IPS DF 4.7 (cell line): ENCODE results near the gene IL6.
"Not testable (repeated sequence)": the region's sequence is repeated elsewhere in the genome, so short reads cannot be mapped to it uniquely, and the experiment has no call there.

Experiments used
- DNase-seq: peaks from one replicate; pipeline ENCODE4 v3.0.0-alpha.2; 2013; ENCODE audit warnings: low spot score; ENCODE audit errors: extremely low read depth

The IL6 gene

DNA sequence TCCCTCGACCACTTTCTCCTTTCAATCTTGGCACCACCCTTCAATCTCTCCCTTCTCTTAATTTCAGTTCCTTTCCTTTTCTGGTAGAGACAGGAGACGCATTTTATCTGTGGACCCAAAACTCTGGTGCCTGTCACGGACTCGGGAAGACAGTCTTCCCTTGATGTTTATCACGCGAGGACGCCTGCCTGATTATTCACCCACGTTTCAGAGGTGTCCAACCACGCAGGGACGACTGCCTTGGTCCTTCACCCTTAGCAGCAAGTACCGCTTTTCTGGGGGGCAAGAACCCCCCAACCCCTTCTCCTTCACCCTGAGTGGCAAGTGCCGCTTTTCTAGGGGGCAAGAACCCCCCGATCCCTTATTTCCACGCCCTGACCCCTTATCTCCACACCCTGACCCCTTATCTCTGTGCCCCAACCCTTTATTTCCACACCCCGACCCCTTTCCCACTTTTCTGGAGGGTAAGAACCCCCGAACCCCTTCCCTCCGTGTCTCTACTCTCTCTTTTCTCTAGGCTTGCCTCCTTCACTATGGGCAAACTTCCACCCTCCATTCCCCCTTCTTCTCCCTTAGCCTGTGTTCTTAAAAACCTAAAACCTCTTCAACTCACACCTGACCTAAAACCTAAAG lies 22.9 kb upstream of the IL6 start:
- not testable (repeated sequence) for DNase-seq

DNA sequence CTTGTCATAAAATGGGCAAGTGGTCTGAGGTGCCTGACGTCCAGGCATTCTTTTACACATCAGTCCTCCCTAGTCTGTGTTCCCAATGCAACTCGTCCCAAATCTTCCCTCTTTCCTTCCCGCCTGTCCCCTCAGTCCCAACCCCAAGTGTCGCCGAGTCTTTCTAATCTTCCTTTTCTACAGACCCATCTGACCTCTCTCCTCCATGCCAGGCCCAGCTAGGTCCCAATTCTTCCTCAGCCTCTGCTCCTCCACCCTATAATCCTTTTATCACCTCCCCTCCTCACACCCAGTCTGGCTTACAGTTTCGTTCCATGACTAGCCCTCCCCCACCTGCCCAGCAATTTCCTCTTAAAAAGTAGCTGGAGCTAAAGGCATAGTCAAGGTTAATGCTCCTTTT lies 22.3 kb upstream of the IL6 start:
- not testable (repeated sequence) for DNase-seq

DNA sequence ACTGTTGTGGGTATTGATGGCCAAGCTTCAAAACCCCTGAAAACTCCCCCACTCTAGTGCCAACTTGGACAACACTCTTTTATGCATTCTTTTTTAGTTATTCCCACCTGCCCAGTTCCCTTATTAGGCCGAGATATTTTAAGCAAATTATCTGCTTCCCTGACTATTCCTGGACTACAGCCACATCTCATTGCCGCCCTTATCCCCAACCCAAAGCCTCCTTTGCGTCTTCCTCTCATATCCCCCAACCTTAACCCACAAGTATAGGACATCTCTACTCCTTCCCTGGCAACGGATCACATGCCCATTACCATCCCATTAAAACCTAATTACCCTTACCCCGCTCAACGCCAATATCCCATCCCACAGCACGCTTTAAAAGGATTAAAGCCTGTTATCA lies 21.1 kb upstream of the IL6 start:
- not testable (repeated sequence) for DNase-seq

DNA sequence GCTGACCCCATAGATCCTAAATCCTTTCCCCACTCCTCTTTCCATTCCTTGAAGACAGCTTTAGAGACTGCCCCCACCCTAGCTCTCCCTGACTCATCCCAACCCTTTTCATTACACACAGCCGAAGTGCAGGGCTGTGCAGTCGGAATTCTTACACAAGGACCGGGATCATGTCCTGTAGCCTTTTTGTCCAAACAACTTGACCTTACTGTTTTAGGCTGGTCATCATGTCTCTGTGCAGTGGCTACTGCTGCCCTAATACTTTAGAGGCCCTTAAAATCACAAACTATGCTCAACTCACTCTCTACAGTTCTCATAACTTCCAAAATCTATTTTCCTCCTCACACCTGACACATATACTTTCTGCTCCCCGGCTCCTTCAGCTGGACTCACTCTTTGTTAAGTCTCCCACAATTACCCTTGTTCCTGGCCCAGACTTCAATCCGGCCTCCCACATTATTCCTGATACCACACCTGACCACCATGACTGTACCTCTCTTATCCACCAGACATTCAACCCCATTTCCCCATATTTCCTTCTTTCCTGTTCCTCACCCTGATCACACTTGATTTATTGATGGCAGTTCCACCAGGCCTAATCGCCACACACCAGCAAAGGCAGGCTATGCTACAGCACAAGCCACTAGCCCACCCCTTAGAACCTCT lies 19.8 kb upstream of the IL6 start:
- not testable (repeated sequence) for DNase-seq

DNA sequence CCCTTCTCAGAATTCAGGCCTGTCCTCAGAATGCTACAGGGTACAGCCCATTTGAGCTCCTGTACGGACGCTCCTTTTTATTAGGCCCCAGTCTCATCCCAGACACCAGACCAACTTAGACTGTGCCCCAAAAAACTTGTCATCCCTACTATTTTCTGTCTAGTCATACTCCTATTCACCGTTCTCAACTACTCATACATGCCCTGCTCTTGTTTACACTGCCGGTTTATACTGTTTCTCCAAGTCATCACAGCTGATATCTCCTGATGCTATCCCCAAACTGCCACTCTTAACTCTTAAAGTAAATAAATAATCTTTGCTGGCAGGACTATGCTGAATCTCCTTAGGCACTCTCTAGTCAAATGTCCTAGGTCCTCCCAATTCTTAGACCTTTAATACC lies 18.8 kb upstream of the IL6 start:
- not testable (repeated sequence) for DNase-seq

DNA sequence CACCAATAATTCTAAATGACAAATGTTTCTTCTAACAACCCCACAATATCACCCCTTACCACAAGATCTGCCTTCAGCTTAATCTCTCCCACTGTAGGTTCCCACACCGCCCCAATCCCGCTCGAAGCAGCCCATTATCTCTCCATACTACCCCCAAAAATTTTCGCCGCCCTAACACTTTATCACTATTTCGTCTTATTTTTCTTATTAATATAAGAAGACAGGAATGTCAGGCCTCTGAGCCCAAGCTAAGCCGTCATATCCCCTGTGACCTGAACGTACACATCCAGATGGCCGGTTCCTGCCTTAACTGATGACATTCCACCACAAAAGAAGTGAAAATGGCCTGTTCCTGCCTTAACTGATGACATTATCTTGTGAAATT lies 18.3 kb upstream of the IL6 start:
- DNase-seq: not testable (repeated sequence)

DNA sequence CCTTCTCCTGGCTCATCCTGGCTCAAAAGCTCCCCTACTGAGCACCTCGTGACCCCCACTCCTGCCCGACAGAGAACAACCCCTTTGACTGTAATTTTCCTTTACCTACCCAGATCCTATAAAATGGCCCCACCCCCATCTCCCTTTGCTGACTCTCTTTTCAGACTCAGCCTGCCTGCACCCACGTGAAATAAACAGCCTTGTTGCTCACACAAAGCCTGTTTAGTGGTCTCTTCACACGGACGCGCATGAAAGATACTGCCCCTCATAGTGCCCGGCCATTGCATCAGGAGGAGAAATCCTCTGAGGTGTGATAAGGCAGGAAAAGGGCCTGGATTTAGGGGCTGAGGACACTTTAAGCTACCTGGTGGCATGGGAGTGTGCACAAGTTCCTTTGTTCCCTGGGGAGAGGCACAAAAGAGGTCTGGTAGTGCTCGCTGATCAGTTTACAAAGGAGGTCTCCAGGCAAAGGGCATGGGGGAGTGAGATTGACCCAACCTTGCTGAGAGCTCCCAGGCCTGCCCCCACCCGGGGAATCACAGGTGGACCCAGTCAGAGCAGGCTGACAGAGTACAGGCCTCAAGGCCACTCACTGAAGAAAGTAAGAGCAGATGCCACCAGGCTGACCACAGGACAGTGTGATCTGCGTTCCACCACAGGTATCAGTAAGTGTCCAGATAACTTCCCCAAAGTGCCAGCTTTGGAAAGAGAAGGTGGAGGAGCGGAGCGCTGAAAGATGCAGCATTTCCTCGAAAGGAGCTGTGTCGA lies 17.8 kb upstream of the IL6 start:
- peak; percentile 46 for DNase-seq

DNA sequence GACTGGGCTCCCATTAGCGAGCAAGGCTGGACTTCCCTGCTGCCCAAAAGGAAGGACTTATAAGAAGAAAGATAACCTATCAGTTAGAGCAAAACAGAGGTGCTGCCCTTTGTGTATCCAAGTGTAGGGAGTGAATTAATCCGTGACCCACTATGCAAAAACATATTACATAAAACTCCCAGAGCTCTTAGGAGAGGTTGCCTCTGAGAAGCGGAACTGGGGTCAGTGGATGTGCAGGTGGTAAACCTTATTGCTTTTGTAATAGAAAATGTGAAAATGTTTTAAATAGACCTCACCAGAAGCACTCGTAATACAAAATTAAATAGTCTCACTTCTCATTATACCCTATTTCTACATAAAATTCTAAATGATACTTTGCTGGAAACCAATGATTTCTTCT lies 17.1 kb upstream of the IL6 start:
- DNase-seq: no peak

DNA sequence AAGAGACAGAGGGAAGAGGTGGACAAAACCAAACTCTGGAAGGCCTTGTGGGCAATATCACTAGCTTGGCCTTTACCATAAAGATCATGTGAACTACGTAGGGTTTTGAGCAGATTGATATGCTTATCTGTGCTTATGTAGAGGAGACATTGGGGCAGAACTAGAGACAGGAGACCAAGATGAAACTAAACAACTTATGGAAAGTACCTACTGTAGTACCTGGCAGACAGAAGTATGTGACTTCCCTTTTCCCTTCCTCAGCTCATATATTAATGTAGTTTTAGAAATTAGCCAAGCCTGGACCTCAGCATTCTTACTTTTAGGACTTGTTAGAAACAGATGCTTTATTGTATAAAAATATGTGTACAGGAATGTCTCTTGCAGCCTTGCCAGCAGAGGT lies 14.0 kb upstream of the IL6 start:
- no peak for DNase-seq

DNA sequence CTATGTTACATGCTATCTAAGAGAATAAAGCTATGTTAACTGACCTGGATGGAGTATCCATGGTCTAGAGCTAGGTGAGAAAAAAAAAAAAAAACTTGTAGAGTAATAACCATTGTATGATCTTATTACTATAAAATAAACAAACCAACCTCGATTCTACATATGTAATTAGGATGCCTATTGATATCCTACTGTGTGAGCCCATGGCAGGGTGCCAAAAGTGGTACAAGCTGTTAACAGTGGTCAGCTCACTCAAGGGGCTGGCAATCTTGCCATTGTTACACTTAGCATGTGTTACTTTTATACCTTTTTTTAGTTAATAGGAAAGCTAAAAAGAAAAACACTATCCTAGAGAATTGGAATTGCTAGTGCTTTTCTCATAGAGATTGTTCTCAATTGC lies 13.5 kb upstream of the IL6 start:
- DNase-seq: no peak

DNA sequence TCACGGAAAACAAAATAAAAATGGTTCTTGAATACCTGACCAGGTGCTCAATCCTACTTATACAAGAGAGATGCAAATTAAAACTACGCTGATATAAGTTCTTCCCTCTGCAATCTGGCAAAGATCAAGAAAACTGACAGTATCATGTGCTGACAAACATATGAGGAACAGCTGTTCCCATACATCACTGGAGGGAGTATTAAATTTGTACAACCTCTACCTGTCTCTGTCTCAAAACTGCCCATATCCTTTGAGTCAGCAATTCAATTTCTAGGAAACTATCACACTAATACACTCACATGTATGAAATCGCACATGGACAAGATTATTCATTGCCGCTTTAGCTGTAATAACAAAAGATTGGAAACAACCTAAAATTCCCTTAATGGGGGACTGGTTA lies 11.0 kb upstream of the IL6 start:
- no peak for DNase-seq

DNA sequence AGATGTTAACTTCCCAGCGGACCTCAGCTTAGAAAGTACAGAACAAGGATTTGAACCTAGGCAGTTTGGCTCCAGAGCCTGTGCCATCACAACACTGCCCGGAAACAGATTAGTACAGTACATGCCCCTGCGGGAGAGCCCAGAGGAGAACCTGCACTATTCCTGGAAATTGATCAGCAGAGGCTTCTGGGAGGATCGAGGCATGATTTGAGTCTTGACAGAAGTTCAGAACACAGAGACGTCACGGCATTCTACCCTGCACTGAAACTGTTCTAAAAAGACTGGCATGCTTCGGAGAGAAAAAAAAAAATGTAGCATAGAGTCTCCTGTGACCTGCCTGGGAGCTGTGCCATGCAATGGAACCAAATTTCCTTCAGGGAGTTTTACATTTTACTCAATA lies 9.2 kb upstream of the IL6 start:
- DNase-seq: no peak

DNA sequence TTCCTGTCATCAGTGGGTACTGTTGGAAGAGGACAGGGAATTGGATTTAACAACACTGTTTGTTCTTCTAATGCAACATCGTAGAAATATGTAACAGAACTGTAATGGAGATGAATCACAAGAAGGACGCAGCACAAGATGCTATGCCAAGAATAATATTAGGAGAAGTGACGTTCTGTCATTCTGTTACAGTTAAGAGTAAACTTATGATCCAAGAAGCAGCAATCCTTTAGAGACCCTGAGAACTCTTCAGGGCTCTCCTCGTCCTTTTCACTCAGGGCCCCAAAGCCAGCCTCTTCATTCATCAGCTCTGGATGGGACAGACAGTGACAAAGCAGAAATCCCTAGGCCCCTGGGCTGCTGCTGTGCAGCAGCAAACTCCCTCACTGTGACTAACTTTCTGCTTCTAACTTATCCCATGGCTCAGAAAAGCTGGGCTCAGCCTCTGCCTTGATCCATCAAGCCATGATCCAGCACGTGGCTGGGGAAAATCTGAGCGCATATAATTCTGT lies 8.7 kb upstream of the IL6 start:
- no peak for DNase-seq

DNA sequence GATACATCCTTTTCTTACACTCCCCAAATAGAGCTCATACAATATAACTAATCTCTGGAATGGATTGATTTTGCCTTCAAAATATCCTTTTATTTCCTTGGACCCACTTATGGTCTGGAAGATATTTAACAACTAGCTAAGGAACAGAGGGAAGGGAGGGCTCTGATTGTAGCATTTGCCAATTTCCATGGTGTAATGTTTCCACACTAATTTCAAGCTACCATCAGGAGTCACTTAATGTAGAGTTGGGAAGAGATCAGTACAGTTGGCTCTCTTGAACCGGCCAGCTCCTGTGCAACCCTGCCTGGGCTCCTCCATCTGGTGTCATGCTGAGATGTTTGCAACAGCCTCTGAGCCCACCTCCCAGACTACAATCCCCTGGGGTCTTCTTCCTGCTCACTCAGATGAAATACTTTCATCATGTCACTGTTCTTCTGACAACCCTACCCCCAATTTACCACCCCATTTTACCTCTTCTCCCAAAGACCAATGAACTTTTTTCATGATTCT lies 8.0 kb upstream of the IL6 start:
- DNase-seq: no peak

DNA sequence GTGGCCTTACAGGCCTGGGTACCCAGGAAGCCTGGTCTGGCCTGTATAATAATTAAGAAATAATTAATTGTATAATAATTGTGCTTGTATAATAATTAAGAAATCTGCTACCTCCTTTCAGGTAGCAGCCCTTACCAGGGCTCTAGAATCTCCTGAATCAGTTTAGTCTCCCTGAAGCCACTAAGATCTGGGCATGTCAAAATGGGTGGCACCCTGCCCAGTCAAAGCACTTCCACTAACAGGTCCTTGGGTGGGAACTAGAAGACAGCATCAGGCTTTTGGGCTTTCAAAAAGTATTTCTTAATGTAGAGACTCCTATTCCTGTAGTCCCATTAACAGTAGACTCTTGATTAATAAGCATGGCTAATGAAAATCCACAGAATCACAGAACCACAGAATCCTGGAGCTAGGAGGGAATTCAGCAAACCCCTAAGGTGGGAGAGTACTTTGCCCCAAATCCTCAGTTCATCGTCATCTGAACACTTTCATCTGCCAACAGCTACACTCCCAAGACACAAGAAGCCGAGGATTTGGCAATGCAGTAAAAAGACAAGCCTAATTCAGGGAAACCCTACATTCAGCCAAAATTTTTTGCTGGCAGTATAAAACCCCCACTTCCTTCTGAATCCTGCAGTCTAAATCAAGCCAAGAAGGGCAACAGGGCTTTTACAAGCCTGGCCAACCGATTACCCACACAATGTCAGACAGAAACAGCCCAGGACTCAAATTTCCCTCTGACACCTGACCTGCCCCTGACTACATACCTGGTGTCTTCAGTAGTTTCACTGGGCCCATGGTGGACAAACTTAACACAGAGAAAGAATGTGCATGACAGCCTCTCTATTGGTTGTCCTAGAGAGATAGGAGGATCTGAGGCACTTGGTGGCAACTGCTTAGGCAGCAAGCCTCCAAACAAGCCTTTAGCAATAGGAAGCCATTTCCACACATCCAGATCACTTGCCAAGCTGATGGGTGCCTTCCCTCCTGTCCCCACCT lies 5.9 kb upstream of the IL6 start:
- DNase-seq: no peak

DNA sequence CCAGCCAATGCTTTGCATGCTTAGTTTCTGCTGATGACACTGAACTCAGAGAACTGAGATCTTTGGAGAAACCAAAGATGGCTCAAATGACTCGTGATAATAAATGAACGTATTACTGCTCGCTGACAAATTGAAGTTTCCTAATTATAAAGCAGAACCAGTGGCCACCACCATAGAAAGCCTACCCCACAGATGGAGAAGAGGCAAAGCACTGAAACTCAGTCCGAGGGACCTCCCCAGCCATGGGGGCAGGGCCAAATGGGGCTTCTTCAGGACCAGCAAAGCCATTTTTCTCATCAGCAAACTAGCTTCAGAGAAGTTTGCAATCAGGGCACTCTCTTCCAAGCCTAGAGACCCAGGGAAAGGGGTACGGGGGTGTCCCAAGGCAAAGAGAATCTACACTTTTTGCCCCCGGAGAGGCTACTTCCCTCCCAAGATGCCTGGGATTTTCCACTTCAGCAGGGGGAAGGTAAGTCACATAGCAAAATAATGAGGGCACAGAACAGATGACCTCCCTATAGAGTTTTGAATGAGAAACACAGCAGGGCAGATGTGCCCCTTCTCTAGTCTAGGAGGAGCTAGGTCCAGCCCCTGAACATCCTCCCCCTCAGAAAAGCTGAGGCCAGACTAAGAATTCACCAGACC lies 4.3 kb upstream of the IL6 start:
- no peak for DNase-seq

DNA sequence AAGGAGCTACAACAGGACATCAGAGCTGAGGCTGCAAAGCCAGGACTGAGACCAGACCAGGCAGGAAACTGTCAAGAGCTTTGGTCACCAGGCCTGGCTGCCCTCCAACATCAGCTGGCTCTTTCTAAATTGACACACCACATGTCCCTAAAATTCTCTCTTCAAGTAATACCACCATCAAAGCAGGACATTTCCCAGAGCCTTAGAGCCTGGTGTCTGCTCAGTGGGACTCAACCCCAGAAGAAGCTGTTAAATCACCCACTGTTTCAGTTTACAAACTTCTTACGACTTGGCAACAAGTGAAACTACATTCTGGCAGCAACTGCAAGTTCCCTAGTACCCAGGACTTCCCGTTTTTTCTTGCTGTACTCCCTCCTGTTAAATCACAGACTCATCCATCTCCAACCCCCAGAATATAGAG lies 3.8 kb upstream of the IL6 start:
- DNase-seq: no peak

DNA sequence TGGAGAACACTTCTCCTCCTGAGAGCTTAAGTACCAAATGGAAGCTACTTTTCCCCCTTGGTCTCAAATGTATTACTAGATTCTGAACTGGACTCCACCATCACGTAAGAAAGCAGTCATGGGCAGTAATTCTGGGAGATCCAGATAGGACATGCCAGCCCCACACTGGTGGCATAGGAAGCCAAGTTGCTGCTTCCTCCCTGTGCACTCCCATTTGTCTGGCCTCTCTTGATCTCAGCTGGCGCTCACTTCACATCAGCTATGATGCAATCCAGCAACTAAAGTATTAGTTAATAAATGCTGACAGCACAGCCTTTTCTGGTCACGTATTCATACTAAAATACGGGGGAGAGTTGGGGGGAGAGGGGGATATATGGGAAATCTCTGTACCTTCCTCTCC lies 3.4 kb upstream of the IL6 start:
- DNase-seq: no peak

DNA sequence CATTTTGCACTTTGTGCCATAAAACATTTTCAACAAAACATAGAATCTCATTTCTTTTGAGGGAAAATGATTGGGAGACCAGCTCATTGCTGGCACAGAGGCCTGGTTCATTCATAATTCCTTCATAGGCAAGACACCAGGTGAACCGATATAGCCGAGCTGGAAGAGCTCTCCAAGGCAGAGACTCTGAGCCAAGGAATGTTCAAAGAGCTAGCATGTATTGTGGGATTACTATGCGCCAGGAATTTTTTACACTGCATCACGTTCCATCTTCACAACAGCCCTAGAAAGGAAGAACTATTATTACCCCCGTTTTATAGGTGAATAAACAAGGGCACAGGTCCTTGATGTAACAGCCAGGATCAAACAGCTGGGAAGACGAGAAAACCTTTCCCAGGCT lies 2.1 kb upstream of the IL6 start:
- no peak for DNase-seq

DNA sequence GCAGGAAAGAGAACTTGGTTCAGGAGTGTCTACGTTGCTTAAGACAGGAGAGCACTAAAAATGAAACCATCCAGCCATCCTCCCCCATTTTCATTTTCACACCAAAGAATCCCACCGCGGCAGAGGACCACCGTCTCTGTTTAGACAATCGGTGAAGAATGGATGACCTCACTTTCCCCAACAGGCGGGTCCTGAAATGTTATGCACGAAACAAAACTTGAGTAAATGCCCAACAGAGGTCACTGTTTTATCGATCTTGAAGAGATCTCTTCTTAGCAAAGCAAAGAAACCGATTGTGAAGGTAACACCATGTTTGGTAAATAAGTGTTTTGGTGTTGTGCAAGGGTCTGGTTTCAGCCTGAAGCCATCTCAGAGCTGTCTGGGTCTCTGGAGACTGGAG lies 1.4 kb upstream of the IL6 start:
- no peak for DNase-seq
